IPS-18a (cell line): ENCODE data around the gene LRRD1.
"Not testable (repeated sequence)": the region's sequence is repeated elsewhere in the genome, so short reads cannot be mapped to it uniquely, and the experiment has no call there.

Experiments
- H3K27ac ChIP-seq: one replicate; pipeline ENCODE4 v1.5.1; 2013; ENCODE audit warnings: low read length
- H3K27me3 ChIP-seq: one replicate; pipeline ENCODE4 v1.6.1; 2013; ENCODE audit warnings: mild to moderate bottlenecking, low read length; ENCODE audit not compliant: control insufficient read depth, insufficient read depth
- H3K36me3 ChIP-seq: one replicate; pipeline ENCODE4 v1.6.1; 2013; ENCODE audit warnings: low read depth, low read length; ENCODE audit not compliant: control insufficient read depth
- H3K4me1 ChIP-seq: one replicate; pipeline ENCODE4 v1.6.1; 2013; ENCODE audit warnings: low read depth, low read length; ENCODE audit not compliant: control insufficient read depth
- H3K4me3 ChIP-seq: one replicate; pipeline ENCODE4 v1.5.1; 2013; ENCODE audit warnings: low read length
- H3K9ac ChIP-seq: one replicate; pipeline ENCODE4 v1.6.1; 2013; ENCODE audit warnings: mild to moderate bottlenecking, low read length, moderate library complexity
- H3K9me3 ChIP-seq: one replicate; pipeline ENCODE4 v1.6.1; 2013; ENCODE audit warnings: low read depth, low read length; ENCODE audit not compliant: control insufficient read depth

Gene LRRD1

DNA sequence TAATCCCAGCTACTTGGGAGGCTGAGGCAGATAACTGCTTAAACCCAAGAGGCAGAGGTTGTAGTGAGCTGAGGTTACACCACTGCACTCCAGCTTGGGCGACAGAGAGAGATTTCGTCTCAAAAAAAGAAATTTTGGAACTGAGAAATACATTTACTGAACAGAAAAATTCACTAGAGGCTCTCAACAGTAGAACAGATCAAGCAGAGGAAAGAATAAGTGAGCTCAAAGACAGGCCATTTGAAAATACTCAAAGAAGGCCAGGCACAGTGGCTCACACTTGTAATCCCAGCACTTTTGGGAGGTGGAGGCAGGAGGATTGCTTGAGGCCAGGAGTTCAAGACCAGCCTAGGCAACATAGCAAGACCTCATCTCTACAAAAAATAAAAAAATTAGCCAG is 9.4 kb downstream of the LRRD1 start:
- not testable (repeated sequence) for H3K9ac ChIP-seq, H3K4me1 ChIP-seq, H3K4me3 ChIP-seq, H3K27me3 ChIP-seq, H3K27ac ChIP-seq, H3K9me3 ChIP-seq, H3K36me3 ChIP-seq

DNA sequence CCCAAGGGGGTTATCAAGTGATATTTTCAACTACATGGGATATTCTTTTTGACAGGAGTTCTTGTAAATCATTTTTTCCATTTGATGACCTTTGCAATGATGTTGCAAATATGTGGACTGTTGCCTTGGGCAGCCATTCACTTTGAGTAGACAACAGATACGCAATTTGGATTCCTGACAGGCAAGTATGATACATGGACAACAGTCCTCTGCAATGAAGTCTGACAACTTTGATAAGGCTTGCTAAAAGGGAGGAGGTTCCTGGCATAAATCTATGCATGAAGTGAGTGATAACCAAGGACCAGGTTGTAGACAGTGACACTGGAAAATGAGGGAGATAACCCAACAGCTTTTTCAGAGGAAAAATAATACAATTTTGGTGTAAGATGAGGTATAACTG is 17.7 kb downstream of the LRRD1 start:
- Histone ChIP-seq H3K4me3 (no peak overlapping the region), H3K9me3 (no peaks in the 10 kb centered on the region), H3K27ac (no peak overlapping the region), H3K36me3 (no peaks in the 10 kb centered on the region), H3K4me1 (no peaks in the 10 kb centered on the region), H3K9ac (no peak overlapping the region), H3K27me3 (no peaks in the 10 kb centered on the region)

- Histone ChIP-seq H3K27ac (no peak overlapping the region), H3K27me3 (no peaks in the 10 kb centered on the region), H3K9ac (no peak overlapping the region), H3K4me3 (no peak overlapping the region), H3K9me3 (no peaks in the 10 kb centered on the region), H3K4me1 (no peaks in the 10 kb centered on the region), H3K36me3 (no peaks in the 10 kb centered on the region)
Observed at GRCh38 chr7:92158660-92159575, 20.0 kb downstream of the LRRD1 start.

GRCh38 chr7:92156990-92157389 is 22.0 kb downstream of the LRRD1 start:
- Histone ChIP-seq H3K9me3 (no peaks in the 10 kb centered on the region), H3K27me3 (no peaks in the 10 kb centered on the region), H3K27ac (no peak overlapping the region), H3K4me1 (no peaks in the 10 kb centered on the region), H3K9ac (no peak overlapping the region), H3K4me3 (no peak overlapping the region), H3K36me3 (no peaks in the 10 kb centered on the region)

GRCh38 chr7:92155108-92155739 is 23.7 kb downstream of the LRRD1 start:
- Histone ChIP-seq H3K9ac (no peak overlapping the region), H3K36me3 (no peaks in the 10 kb centered on the region), H3K27me3 (no peaks in the 10 kb centered on the region), H3K4me1 (no peaks in the 10 kb centered on the region), H3K27ac (no peak overlapping the region), H3K4me3 (no peak overlapping the region), H3K9me3 (no peaks in the 10 kb centered on the region)

- Histone ChIP-seq H3K4me3 (no peak overlapping the region), H3K9me3 (no peaks in the 10 kb centered on the region), H3K4me1 (no peaks in the 10 kb centered on the region), H3K27ac (no peak overlapping the region), H3K36me3 (no peaks in the 10 kb centered on the region), H3K27me3 (no peaks in the 10 kb centered on the region), H3K9ac (no peak overlapping the region)
Observed at GRCh38 chr7:92150450-92151017, 28.4 kb downstream of the LRRD1 start.

GRCh38 chr7:92149736-92150239 is 29.2 kb downstream of the LRRD1 start:
- no peak overlapping the region for H3K4me3 ChIP-seq

GRCh38 chr7:92143192-92143880 is 35.6 kb downstream of the LRRD1 start:
- not testable (repeated sequence) for H3K36me3 ChIP-seq, H3K27me3 ChIP-seq, H3K9ac ChIP-seq, H3K27ac ChIP-seq, H3K4me3 ChIP-seq, H3K4me1 ChIP-seq, H3K9me3 ChIP-seq

More at GRCh38 chr7:92149736-92150239, 29.2 kb downstream of the LRRD1 start:
- no peaks in the 10 kb centered on the region for H3K9me3 ChIP-seq
- H3K27ac ChIP-seq, result no peak overlapping the region
- no peaks in the 10 kb centered on the region for H3K4me1 ChIP-seq
- H3K9ac ChIP-seq, result no peak overlapping the region
- no peaks in the 10 kb centered on the region for H3K36me3 ChIP-seq
- H3K27me3 ChIP-seq, result no peaks in the 10 kb centered on the region

DNA sequence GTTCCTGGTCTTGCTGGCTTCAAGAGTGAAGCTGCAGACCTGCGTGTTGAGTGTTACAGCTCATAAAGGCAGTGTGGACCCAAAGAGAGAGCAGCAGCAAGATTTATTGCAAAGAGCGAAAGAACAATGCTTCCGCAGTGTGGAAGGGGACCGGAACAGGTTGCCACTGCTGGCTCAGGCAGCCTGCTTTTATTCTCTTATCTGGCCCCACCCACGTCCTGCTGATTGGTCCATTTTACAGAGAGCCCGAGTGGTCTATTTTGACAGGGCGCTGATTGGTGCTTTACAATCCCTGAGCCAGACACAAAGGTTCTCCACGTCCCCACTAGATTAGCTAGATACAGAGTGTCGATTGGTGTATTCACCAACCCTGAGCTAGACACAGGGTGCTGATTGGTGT is 36.2 kb downstream of the LRRD1 start:
- not testable (repeated sequence) for H3K27ac ChIP-seq, H3K4me1 ChIP-seq, H3K27me3 ChIP-seq, H3K9ac ChIP-seq, H3K9me3 ChIP-seq, H3K4me3 ChIP-seq, H3K36me3 ChIP-seq

GRCh38 chr7:92141161-92141560 is 37.8 kb downstream of the LRRD1 start:
- Histone ChIP-seq H3K27me3 (no peaks in the 10 kb centered on the region), H3K9ac (no peak overlapping the region), H3K4me1 (no peaks in the 10 kb centered on the region), H3K36me3 (no peaks in the 10 kb centered on the region), H3K4me3 (no peak overlapping the region), H3K9me3 (no peaks in the 10 kb centered on the region), H3K27ac (no peak overlapping the region)

- Histone ChIP-seq H3K9me3 (no peaks in the 10 kb centered on the region), H3K4me1 (peaks cover under 1% of the 10 kb centered on the region), H3K27me3 (no peaks in the 10 kb centered on the region)
Observed at GRCh38 chr7:92137557-92137956, 41.4 kb downstream of the LRRD1 start.

More at GRCh38 chr7:92137557-92137956, 41.4 kb downstream of the LRRD1 start:
- Histone ChIP-seq H3K9ac (no peak overlapping the region), H3K36me3 (no peaks in the 10 kb centered on the region), H3K27ac (no peak overlapping the region), H3K4me3 (no peak overlapping the region)
